ENCODE results near the gene TCF19.

The TCF19 gene

GRCh38 chr6:31128093-31128676 lies 30.2 kb upstream of the TCF19 start:
- no peak for DNase-seq

- DNase-seq = no peak
These were observed 29.3 kb upstream of the TCF19 start for GRCh38 chr6:31129130-31129529.

- no peak for DNase-seq
These were observed 27.6 kb upstream of the TCF19 start for GRCh38 chr6:31130751-31131150.

- no peak for DNase-seq
These were observed 26.8 kb upstream of the TCF19 start for GRCh38 chr6:31131595-31131994.

- no peak for DNase-seq
These were observed 25.6 kb upstream of the TCF19 start for GRCh38 chr6:31132806-31133205.

GRCh38 chr6:31135710-31136109 lies 22.7 kb upstream of the TCF19 start:
- DNase-seq = no peak

- DNase-seq = no peak
These were observed 19.4 kb upstream of the TCF19 start, which contains the start of gene PSORS1C2 for GRCh38 chr6:31138982-31139381. Gene PSORS1C2, minus strand, starts transcription at chr6:31139066. Its CDS starts 40 bp downstream, at chr6:31139026.

GRCh38 chr6:31139599-31139998 lies 18.8 kb upstream of the TCF19 start:
- DNase-seq = no peak

GRCh38 chr6:31140643-31141042 lies 17.7 kb upstream of the TCF19 start:
- DNase-seq = no peak

GRCh38 chr6:31142361-31142761 lies 16.0 kb upstream of the TCF19 start:
- DNase-seq = no peak

- DNase-seq = no peak
These were observed 15.2 kb upstream of the TCF19 start for GRCh38 chr6:31143148-31143547.

GRCh38 chr6:31144296-31144969 lies 14.0 kb upstream of the TCF19 start:
- no peak for DNase-seq

GRCh38 chr6:31144970-31145340 lies 13.4 kb upstream of the TCF19 start:
- no peak for DNase-seq

GRCh38 chr6:31145386-31145785 lies 13.0 kb upstream of the TCF19 start:
- DNase-seq = no peak

GRCh38 chr6:31149827-31150447 lies 8.5 kb upstream of the TCF19 start:
- DNase-seq = no peak

GRCh38 chr6:31152781-31153180 lies 5.6 kb upstream of the TCF19 start:
- no peak for DNase-seq

- no peak for DNase-seq
These were observed 4.0 kb upstream of the TCF19 start for GRCh38 chr6:31154436-31154835.

- DNase-seq = no peak
These were observed 1.7 kb upstream of the TCF19 start for GRCh38 chr6:31156641-31157040.

- no peak for DNase-seq
These were observed 763 bp upstream of the TCF19 start, which contains the start of gene CCHCR1 for GRCh38 chr6:31157513-31158139. Gene CCHCR1, minus strand, starts transcription at chr6:31157802. Its CDS starts 202 bp downstream, at chr6:31157600.

GRCh38 chr6:31158863-31159855 lies 770 bp downstream of the TCF19 start:
- DNase-seq = no peak

GRCh38 chr6:31161216-31162126 lies 3.1 kb downstream of the TCF19 start:
- DNase-seq = no peak
